K562 (cell line): Measurements from ENCODE around the gene CUL3. TPM values are rescaled to one million over a fixed set of nuclear protein-coding genes. Genes with fewer than 3 reads are reported as not detected.

Experiments used
- ATAC-seq: fragments of 200-7000 bp; cut with Tn5 transposase; 3 replicates; pipeline ENCODE4 v1.9.1; 2020; ENCODE audit warnings: moderate library complexity
- BruUV-seq: library from RNA; stranded (reverse); fragments of 400-500 nt; replicated peaks from 2 replicates; lab custom pipeline; 2021; lab: Mats Ljungman, UMichigan
- CTCF ChIA-PET: fragments of 300-600 bp; formaldehyde crosslinking; extraction: SDS; loops from one replicate; lab custom pipeline; 2021; ENCODE audit warnings: low intra/inter-chr PET ratio; lab: Yijun Ruan, JAX
- POLR2A ChIA-PET: fragments of 300-600, 350-650 bp; sonication (Branson Sonifier 250); formaldehyde crosslinking; extraction: SDS; loops from one replicate; lab custom pipeline; 2021; ENCODE audit warnings: antibody characterized with exemption, inconsistent platforms; lab: Yijun Ruan, JAX
- DNase-seq, 4 experiments: peaks; one replicate each; pipeline versions ENCODE4 v3.0.0 to v3.0.0-alpha.2; 2011 to 2018; ENCODE audit warnings: low spot score in 3 of 4, mixed read lengths in 3 of 4; ENCODE audit errors: extremely low read depth in 1 of 4
- FAIRE-seq: peaks from 2 replicates; lab custom pipeline; 2011; peaks lifted over from hg19 to GRCh38; lab: Jason Lieb, UNC
- H2AFZ ChIP-seq: 2 replicates; pipeline ENCODE4 v1.6.0; 2011; ENCODE audit warnings: low read depth, low read length, control low read depth, inconsistent platforms
- H3K27ac ChIP-seq: fragments of 200-600 bp; 3 replicates; pipeline ENCODE4 v1.8.0; 2011; ENCODE audit warnings: low read depth, mild to moderate bottlenecking, control low read depth, inconsistent platforms, low read length, moderate library complexity, mixed read lengths; ENCODE audit errors: extremely low read depth
- H3K27me3 ChIP-seq, 2 experiments: fragments of 300-600 bp in 1 of 2; 2 replicates in 1 of 2; 3 replicates in 1 of 2; pipeline versions ENCODE4 v1.6.0 to v1.8.0; 2011; ENCODE audit warnings: inconsistent platforms in 2 of 2, low read length in 2 of 2, mild to moderate bottlenecking in 1 of 2, mixed read lengths in 1 of 2, moderate library complexity in 1 of 2; ENCODE audit not compliant: control insufficient read depth in 2 of 2, insufficient read depth in 2 of 2
- H3K36me3 ChIP-seq: fragments of 300-600 bp; 3 replicates; pipeline ENCODE4 v1.8.0; 2011; ENCODE audit warnings: mild to moderate bottlenecking, low read length, inconsistent platforms; ENCODE audit not compliant: control insufficient read depth, insufficient read depth
- H3K4me1 ChIP-seq, 2 experiments: fragments of 200-600 bp in 1 of 2; replicated peaks in 1 of 2; 2 replicates in 1 of 2; 3 replicates in 1 of 2; pipeline versions ENCODE4 v1.5.1 to v1.8.0; 2011; ENCODE audit warnings: inconsistent platforms in 2 of 2, low read length in 2 of 2, mild to moderate bottlenecking in 1 of 2, mixed read lengths in 1 of 2, moderate library complexity in 1 of 2; ENCODE audit not compliant: control insufficient read depth in 2 of 2, insufficient read depth in 2 of 2
- H3K4me2 ChIP-seq: 2 replicates; pipeline ENCODE4 v1.6.1; 2011; ENCODE audit warnings: low read length, control low read depth, inconsistent platforms, mixed read lengths; ENCODE audit not compliant: insufficient read depth
- H3K4me3 ChIP-seq: fragments of 200-600 bp; sonication (generic), shearing (Covaris generic); 2 replicates; pipeline ENCODE4 v1.5.1; 2016; ENCODE audit warnings: control low read depth, inconsistent platforms
- H3K79me2 ChIP-seq: fragments of 200-600 bp; 3 replicates; pipeline ENCODE4 v1.8.0; 2011; ENCODE audit warnings: low read length, inconsistent platforms; ENCODE audit not compliant: control insufficient read depth, insufficient read depth
- H3K9ac ChIP-seq, 2 experiments: 2 replicates each; pipeline versions ENCODE4 v1.6.0 to v1.6.1; 2011; ENCODE audit warnings: low read depth in 2 of 2, low read length in 2 of 2, control low read depth in 1 of 2, inconsistent platforms in 1 of 2, mild to moderate bottlenecking in 1 of 2, mixed read lengths in 1 of 2; ENCODE audit not compliant: insufficient read depth in 1 of 2
- H3K9me1 ChIP-seq: one replicate; pipeline ENCODE4 v1.6.0; 2011; ENCODE audit warnings: inconsistent platforms, mild to moderate bottlenecking, low read length, moderate library complexity; ENCODE audit not compliant: control insufficient read depth, insufficient read depth
- H3K9me3 ChIP-seq: replicated peaks from 2 replicates; pipeline ENCODE4 v1.5.1; 2011; ENCODE audit warnings: low read depth, low read length, inconsistent platforms; ENCODE audit not compliant: control insufficient read depth, insufficient read depth
- H4K20me1 ChIP-seq: replicated peaks from 2 replicates; pipeline ENCODE4 v1.6.1; 2011; ENCODE audit warnings: low read length, inconsistent platforms, mixed read lengths; ENCODE audit not compliant: control insufficient read depth, insufficient read depth
- ARID1B ChIP-seq: fragments of 450-650 bp; IDR thresholded peaks from 2 replicates; pipeline ENCODE4 v1.6.1; 2016; ENCODE audit warnings: antibody characterized with exemption, mild to moderate bottlenecking, inconsistent platforms
- DMBX1 ChIP-seq: fragments of 250-450 bp; sonication (Bioruptor Pico); IDR thresholded peaks from 2 replicates; pipeline ENCODE4 v1.8.0; 2022; ENCODE audit warnings: inconsistent platforms, mild to moderate bottlenecking, moderate library complexity, borderline replicate concordance
- E2F4 ChIP-seq: sonication (generic); formaldehyde crosslinking; IDR thresholded peaks from 2 replicates; pipeline ENCODE4 v1.8.0; 2022; ENCODE audit warnings: mild to moderate bottlenecking, low read depth, missing genetic modification reagents
- KAT2B ChIP-seq: IDR thresholded peaks from one replicate; pipeline ENCODE4 v1.6.1; 2012; ENCODE audit warnings: low read depth, mild to moderate bottlenecking, control low read depth, inconsistent platforms, low read length, moderate library complexity
- L3MBTL2 ChIP-seq: fragments of 450-650 bp; IDR thresholded peaks from 2 replicates; pipeline ENCODE4 v1.6.1; 2016; ENCODE audit warnings: mild to moderate bottlenecking, moderate library complexity
- MED1 ChIP-seq: sonication (generic); formaldehyde crosslinking; IDR thresholded peaks from 2 replicates; pipeline ENCODE4 v1.8.1; 2023; ENCODE audit warnings: missing genetic modification reagents, borderline replicate concordance
- MYC ChIP-seq, 2 experiments: fragments of 250-450 bp in 1 of 2; sonication (Bioruptor Pico) in 1 of 2; IDR thresholded peaks; 2 replicates each; pipeline versions ENCODE4 v1.5.1 to v1.6.1; 2012 to 2021; ENCODE audit warnings: low read depth in 2 of 2, borderline replicate concordance in 1 of 2, improper control_type of control experiment in 1 of 2, low read length in 1 of 2, mild to moderate bottlenecking in 1 of 2, moderate library complexity in 1 of 2
- PCBP1 ChIP-seq: fragments of 200-400 bp; formaldehyde crosslinking; IDR thresholded peaks from 2 replicates; pipeline ENCODE4 v1.6.1; 2018; ENCODE audit warnings: mild to moderate bottlenecking, low read depth, low read length; ENCODE audit not compliant: poor library complexity, severe bottlenecking
- POLR2AphosphoS2 ChIP-seq: IDR thresholded peaks from 2 replicates; pipeline ENCODE4 v1.6.1; 2012; ENCODE audit warnings: low read length, improper control_type of control experiment
- SNIP1 ChIP-seq: fragments of 450-650 bp; IDR thresholded peaks from 2 replicates; pipeline ENCODE4 v1.7.1; 2017; ENCODE audit warnings: low read depth, mild to moderate bottlenecking
- SRSF1 ChIP-seq: fragments of 200-400 bp; formaldehyde crosslinking; IDR thresholded peaks from 2 replicates; pipeline ENCODE4 v1.6.1; 2017; ENCODE audit warnings: mild to moderate bottlenecking, low read depth, low read length, moderate library complexity
- TFE3 ChIP-seq: fragments of 450-650 bp; formaldehyde crosslinking; IDR thresholded peaks from 2 replicates; pipeline ENCODE4 v1.4.0; 2020; ENCODE audit warnings: mild to moderate bottlenecking, mixed read lengths
- TSC22D4 ChIP-seq: fragments of 450-650 bp; IDR thresholded peaks from 2 replicates; pipeline ENCODE4 v1.6.1; 2016; ENCODE audit warnings: missing genetic modification characterization, missing biosample characterization, control low read depth
- YBX1 ChIP-seq: fragments of 450-650 bp; IDR thresholded peaks from 2 replicates; pipeline ENCODE4 v1.7.1; 2016; ENCODE audit warnings: mild to moderate bottlenecking
- ZNF134 ChIP-seq: fragments of 250-450 bp; sonication (Bioruptor Pico); conservative IDR thresholded peaks from 2 replicates; pipeline ENCODE4 v1.4.0; 2020
- ZNF140 ChIP-seq: fragments of 250-450 bp; sonication (Bioruptor Pico); IDR thresholded peaks from 2 replicates; pipeline ENCODE4 v1.8.0; 2021; ENCODE audit warnings: moderate library complexity, mild to moderate bottlenecking, inconsistent platforms
- ZNF644 ChIP-seq: fragments of 200-800 bp; sonication (Bioruptor generic); IDR thresholded peaks from 2 replicates; pipeline ENCODE4 v1.6.1; 2016; ENCODE audit warnings: low read depth, missing genetic modification characterization, missing compliant biosample characterization
- ZNF785 ChIP-seq: fragments of 250-450 bp; sonication (Bioruptor Pico); IDR thresholded peaks from 2 replicates; pipeline ENCODE4 v1.4.0; 2020; ENCODE audit warnings: mild to moderate bottlenecking
- WGBS: fragments of 100-300 bp; shearing (Covaris generic); methylation state at CpG from one replicate; pipeline ENCODE4 v1.1.6; 2016; ENCODE audit warnings: low coverage, mixed read lengths; ENCODE audit not compliant: insufficient coverage; ENCODE audit errors: missing lambda C conversion rate; 5-methylcytosine and 5-hydroxymethylcytosine counted together
- in situ Hi-C: fragments of 300-500 bp; cut with MboI; formaldehyde crosslinking; loops from 4 replicates; pipeline ENCODE4 v1.15.0; 2018; ENCODE audit warnings: inconsistent platforms, mixed read lengths
- intact Hi-C: fragments of 100-400 bp; cut with micrococcal nuclease; formaldehyde crosslinking; loops from 2 replicates; pipeline ENCODE4 v1.14.2; 2022
- polyA plus RNA-seq, 8 experiments: library from polyadenylated mRNA; depleted of rRNA in 4 of 8; stranded (reverse) in 5 of 8; unstranded in 3 of 8; fragments of >200 nt; fragmentation: Nextera tagmentation in 2 of 8; fragmentation: Illumina TruSeq in 1 of 8; extraction: Ambion mirVana in 2 of 8; extraction: Trizol in 1 of 8; gene quantifications; 2 replicates each; pipeline versions ENCODE4 v1.2.1 to v1.2.3, GENCODE V29; 2011 to 2014; ENCODE audit warnings: inconsistent platforms in 1 of 8, missing spikeins in 1 of 8
- total RNA-seq, 7 experiments: library from RNA; depleted of rRNA in 6 of 7; stranded (reverse); fragments of >200 nt in 6 of 7; fragmentation: Illumina TruSeq in 2 of 7; extraction: Trizol in 2 of 7; gene quantifications; 2 replicates each; pipeline versions ENCODE4 v1.2.1 to v1.2.3, GENCODE V29; 2011 to 2021; ENCODE audit warnings: low replicate concordance in 1 of 7

Gene CUL3
- total and polyA plus RNA-seq, 9 of the 15 experiments (the other 6 are each of a cell fraction or from before 2014, with no cell fraction given): 31.5 to 71.9 (median 56.4) TPM

GRCh38 chr2:224532931-224533330 is 52.2 kb downstream of the CUL3 start:
- Histone ChIP-seq H2AFZ (no peak overlapping the region), H3K79me2 (peaks cover 57% of the 10 kb centered on the region), H3K9me3 (no peaks in the 10 kb centered on the region), H3K9ac (no peak overlapping the region), H4K20me1 (no peaks in the 10 kb centered on the region), H3K9me1 (no peaks in the 10 kb centered on the region), H3K36me3 (peaks cover 37% of the 10 kb centered on the region; the same call in 2 of the 3 replicates), H3K27ac (no peak overlapping the region), H3K27me3 (no peaks in the 10 kb centered on the region), H3K4me1 (no peaks in the 10 kb centered on the region), H3K4me2 (no peak overlapping the region), H3K4me3 (no peak overlapping the region)
- no peak for TF ChIP-seq TFE3 (CRISPR knock-in tag)
- no peak for TF ChIP-seq ZNF140
- TF ChIP-seq ARID1B: no peak
- no peak for TF ChIP-seq TSC22D4 (tag)
- TF ChIP-seq PCBP1: no peak
- TF ChIP-seq POLR2AphosphoS2: no peak
- TF ChIP-seq SNIP1: no peak
- TF ChIP-seq MYC (IDR thresholded peaks at IDR 0.05; ENCODE audit: low read depth, low read length): no peak
- no peak for TF ChIP-seq MYC (CRISPR knock-in tag; IDR thresholded peaks at IDR 0.05; ENCODE audit: borderline replicate concordance, low read depth)
- no peak for TF ChIP-seq E2F4
- no peak for TF ChIP-seq ZNF644 (tag)
- TF ChIP-seq MED1 (CRISPR knock-in tag): no peak
- no peak for TF ChIP-seq DMBX1
- TF ChIP-seq ZNF134 (CRISPR knock-in tag): no peak
- no peak for TF ChIP-seq SRSF1
- TF ChIP-seq KAT2B: no peak
- TF ChIP-seq ZNF785 (CRISPR knock-in tag): no peak
- TF ChIP-seq YBX1: no peak
- no peak for TF ChIP-seq L3MBTL2
- WGBS: 94% methylated on average over 2 of the region's 3 CpGs
- no peak for DNase-seq
- CTCF ChIA-PET: no interaction called here
- in situ Hi-C loops (no loop called here), intact Hi-C loops (no loop called here)
- BruUV-seq: no TSS peak
- no peak for FAIRE-seq
- ATAC-seq: no peak
- POLR2A ChIA-PET: no interaction called here
